PC-9 (cell line): Measurements from ENCODE around the gene IGFBP7.

ENCODE experiments used
- CTCF ChIP-seq: fragments of 200-600 bp; sonication (generic); conservative IDR thresholded peaks from 2 replicates; pipeline ENCODE4 v1.6.1; 2017; ENCODE audit warnings: mixed run types, antibody characterized with exemption, mild to moderate bottlenecking, moderate library complexity
- EZH2 ChIP-seq: fragments of 200-600 bp; sonication (generic); IDR thresholded peaks from 2 replicates; pipeline ENCODE4 v1.8.0; 2017; ENCODE audit warnings: antibody characterized with exemption, low read depth

- TF ChIP-seq EZH2 (no peak), CTCF (no peak)
These were observed at the start of gene IGFBP7 for GRCh38 chr4:57109847-57110639.
